ENCODE data around the gene GHR.

DNA sequence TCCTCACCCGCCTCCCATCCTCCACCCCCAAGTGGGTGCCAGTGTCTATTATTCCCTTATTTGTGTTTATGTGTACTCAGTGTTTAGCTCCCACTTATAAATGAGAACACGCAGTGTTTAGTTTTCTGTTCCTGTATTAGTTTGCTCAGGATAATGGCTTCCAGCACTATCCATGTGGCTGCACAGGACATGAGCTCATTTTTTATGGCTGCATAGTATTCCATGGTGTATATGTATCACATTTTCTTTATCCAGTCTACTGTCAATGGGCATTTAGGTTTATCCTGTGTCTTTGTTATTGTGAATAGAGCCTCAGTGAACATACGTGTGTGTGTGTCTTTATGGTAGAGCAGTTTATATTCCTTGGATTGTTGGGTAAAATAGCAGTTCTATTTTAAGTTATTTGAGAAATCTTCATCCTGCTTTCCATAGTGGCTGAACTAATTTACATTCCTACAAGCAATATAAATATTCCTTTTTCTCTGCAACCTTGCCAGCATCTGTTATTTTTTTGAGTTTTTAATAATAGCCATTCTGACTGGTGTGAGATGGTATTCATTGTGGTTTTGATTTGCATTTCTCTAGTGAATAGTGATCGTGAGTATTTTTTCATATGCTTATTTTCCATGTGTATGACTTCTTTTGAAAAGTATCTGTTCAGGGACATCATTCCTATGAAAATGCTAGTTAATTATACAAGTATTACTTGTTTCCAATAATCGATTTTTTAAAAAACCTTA is 169.3 kb downstream of the GHR start:
- TF ChIP-seq, protein P1, sequence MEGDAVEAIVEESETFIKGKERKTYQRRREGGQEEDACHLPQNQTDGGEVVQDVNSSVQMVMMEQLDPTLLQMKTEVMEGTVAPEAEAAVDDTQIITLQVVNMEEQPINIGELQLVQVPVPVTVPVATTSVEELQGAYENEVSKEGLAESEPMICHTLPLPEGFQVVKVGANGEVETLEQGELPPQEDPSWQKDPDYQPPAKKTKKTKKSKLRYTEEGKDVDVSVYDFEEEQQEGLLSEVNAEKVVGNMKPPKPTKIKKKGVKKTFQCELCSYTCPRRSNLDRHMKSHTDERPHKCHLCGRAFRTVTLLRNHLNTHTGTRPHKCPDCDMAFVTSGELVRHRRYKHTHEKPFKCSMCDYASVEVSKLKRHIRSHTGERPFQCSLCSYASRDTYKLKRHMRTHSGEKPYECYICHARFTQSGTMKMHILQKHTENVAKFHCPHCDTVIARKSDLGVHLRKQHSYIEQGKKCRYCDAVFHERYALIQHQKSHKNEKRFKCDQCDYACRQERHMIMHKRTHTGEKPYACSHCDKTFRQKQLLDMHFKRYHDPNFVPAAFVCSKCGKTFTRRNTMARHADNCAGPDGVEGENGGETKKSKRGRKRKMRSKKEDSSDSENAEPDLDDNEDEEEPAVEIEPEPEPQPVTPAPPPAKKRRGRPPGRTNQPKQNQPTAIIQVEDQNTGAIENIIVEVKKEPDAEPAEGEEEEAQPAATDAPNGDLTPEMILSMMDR (conservative IDR thresholded peaks at IDR 0.05; ENCODE audit: low read length) = no peak
- no peak for TF ChIP-seq EZH2phosphoT487 (IDR thresholded peaks at IDR 0.05; ENCODE audit: borderline replicate concordance)

Data from Loucy (cell line).